NT2/D1 (cell line): ENCODE measurements around the gene CMTM6.

Experiments
- DNase-seq: peaks from one replicate; pipeline ENCODE4 v3.0.0-alpha.2; 2011; ENCODE audit warnings: low read depth, low spot score
- H3K27me3 ChIP-seq: 2 replicates; pipeline ENCODE4 v1.6.0; 2011; ENCODE audit warnings: mild to moderate bottlenecking; ENCODE audit not compliant: insufficient read length, insufficient read depth
- H3K36me3 ChIP-seq: 2 replicates; pipeline ENCODE4 v1.6.1; 2011; ENCODE audit warnings: mild to moderate bottlenecking, low read length, mixed read lengths; ENCODE audit not compliant: insufficient read depth, insufficient read length
- H3K4me1 ChIP-seq: 2 replicates; pipeline ENCODE4 v1.5.1; 2011; ENCODE audit not compliant: insufficient read depth, insufficient read length
- H3K4me3 ChIP-seq: 2 replicates; pipeline ENCODE4 v1.5.1; 2011; ENCODE audit warnings: low read depth; ENCODE audit not compliant: insufficient read length
- H3K9ac ChIP-seq: 2 replicates; pipeline ENCODE4 v1.6.0; 2011; ENCODE audit warnings: low read depth; ENCODE audit not compliant: insufficient read length
- H3K9me3 ChIP-seq: 2 replicates; pipeline ENCODE4 v1.5.1; 2011; ENCODE audit warnings: mild to moderate bottlenecking, low read length; ENCODE audit not compliant: insufficient read depth
- SUZ12 ChIP-seq: IDR thresholded peaks from 2 replicates; pipeline ENCODE4 v1.6.1; 2011; ENCODE audit not compliant: insufficient read length, insufficient read depth; ENCODE audit errors: extremely low read depth
- YY1 ChIP-seq: IDR thresholded peaks from 2 replicates; pipeline ENCODE4 v1.6.1; 2011; ENCODE audit not compliant: insufficient read length, insufficient read depth
- ZNF274 ChIP-seq: IDR thresholded peaks from 2 replicates; pipeline ENCODE4 v1.6.1; 2011; ENCODE audit warnings: mild to moderate bottlenecking, low read depth, low read length

CMTM6 gene

GRCh38 chr3:32454111-32454510 lies 48.5 kb downstream of the CMTM6 start:
- Histone ChIP-seq H3K27me3 (no peaks in the 10 kb centered on the region), H3K9ac (no peak overlapping the region), H3K4me3 (no peak overlapping the region), H3K36me3 (peaks cover 37% of the 10 kb centered on the region), H3K9me3 (no peaks in the 10 kb centered on the region), H3K4me1 (peaks cover 7% of the 10 kb centered on the region)
- TF ChIP-seq SUZ12 (no peak), ZNF274 (no peak), YY1 (no peak)
- DNase-seq = no peak

- no peaks in the 10 kb centered on the region for H3K9me3 ChIP-seq
- no peak overlapping the region for H3K4me3 ChIP-seq
- peaks cover 11% of the 10 kb centered on the region for H3K4me1 ChIP-seq
- no peak overlapping the region for H3K9ac ChIP-seq
- no peak for TF ChIP-seq YY1
- no peak for TF ChIP-seq ZNF274
- no peak for TF ChIP-seq SUZ12
- DNase-seq = no peak
- H3K27me3 ChIP-seq = no peaks in the 10 kb centered on the region
- H3K36me3 ChIP-seq = peaks cover 42% of the 10 kb centered on the region
Observed at GRCh38 chr3:32453346-32453745, 49.3 kb downstream of the CMTM6 start.

- Histone ChIP-seq H3K36me3 (peaks cover 43% of the 10 kb centered on the region), H3K9ac (no peak overlapping the region), H3K9me3 (no peaks in the 10 kb centered on the region; the same call in 1 of the 2 replicates), H3K4me1 (peaks cover 11% of the 10 kb centered on the region), H3K27me3 (no peaks in the 10 kb centered on the region), H3K4me3 (no peak overlapping the region)
- DNase-seq = no peak
- TF ChIP-seq YY1 (no peak), SUZ12 (no peak), ZNF274 (no peak)
Observed at GRCh38 chr3:32452009-32452408, 50.6 kb downstream of the CMTM6 start.

GRCh38 chr3:32450992-32451659 lies 51.5 kb downstream of the CMTM6 start:
- TF ChIP-seq SUZ12 = no peak
- no peak for TF ChIP-seq ZNF274
- TF ChIP-seq YY1 = no peak
- Histone ChIP-seq H3K27me3 (no peaks in the 10 kb centered on the region), H3K4me3 (no peak overlapping the region), H3K9ac (no peak overlapping the region), H3K36me3 (peaks cover 43% of the 10 kb centered on the region), H3K4me1 (peaks cover 8% of the 10 kb centered on the region), H3K9me3 (peaks cover 6% of the 10 kb centered on the region; the same call in 1 of the 2 replicates)
- DNase-seq = no peak

- Histone ChIP-seq H3K9me3 (peaks cover 13% of the 10 kb centered on the region), H3K4me3 (no peak overlapping the region), H3K9ac (no peak overlapping the region), H3K4me1 (peaks cover 5% of the 10 kb centered on the region), H3K27me3 (no peaks in the 10 kb centered on the region), H3K36me3 (peaks cover 40% of the 10 kb centered on the region)
- TF ChIP-seq ZNF274 = no peak
- no peak for TF ChIP-seq YY1
- TF ChIP-seq SUZ12 = no peak
- no peak for DNase-seq
Observed at GRCh38 chr3:32450426-32450825, 52.2 kb downstream of the CMTM6 start.

GRCh38 chr3:32449691-32450090 lies 53.0 kb downstream of the CMTM6 start:
- peaks cover 5% of the 10 kb centered on the region for H3K4me1 ChIP-seq

GRCh38 chr3:32448686-32449474 lies 53.8 kb downstream of the CMTM6 start:
- TF ChIP-seq ZNF274 = no peak
- no peak for TF ChIP-seq SUZ12
- TF ChIP-seq YY1 = no peak
- Histone ChIP-seq H3K4me1 (peaks cover 5% of the 10 kb centered on the region), H3K9me3 (peaks cover 14% of the 10 kb centered on the region), H3K27me3 (no peaks in the 10 kb centered on the region), H3K36me3 (peaks cover 28% of the 10 kb centered on the region), H3K4me3 (no peak overlapping the region), H3K9ac (no peak overlapping the region)
- no peak for DNase-seq

More at GRCh38 chr3:32449691-32450090, 53.0 kb downstream of the CMTM6 start:
- Histone ChIP-seq H3K9ac (no peak overlapping the region), H3K27me3 (no peaks in the 10 kb centered on the region), H3K4me3 (no peak overlapping the region), H3K36me3 (peaks cover 33% of the 10 kb centered on the region), H3K9me3 (peaks cover 14% of the 10 kb centered on the region)
- no peak for DNase-seq
- TF ChIP-seq ZNF274 = no peak
- TF ChIP-seq YY1 = no peak
- TF ChIP-seq SUZ12 = no peak
